ENCODE data around the gene PHF14. TPM values are rescaled to one million over a fixed set of nuclear protein-coding genes. Genes with fewer than 3 reads are reported as not detected.

PHF14 gene
- total and polyA plus RNA-seq, 12 donors = 8.0 to 54.5 (median 30.6) TPM

DNA sequence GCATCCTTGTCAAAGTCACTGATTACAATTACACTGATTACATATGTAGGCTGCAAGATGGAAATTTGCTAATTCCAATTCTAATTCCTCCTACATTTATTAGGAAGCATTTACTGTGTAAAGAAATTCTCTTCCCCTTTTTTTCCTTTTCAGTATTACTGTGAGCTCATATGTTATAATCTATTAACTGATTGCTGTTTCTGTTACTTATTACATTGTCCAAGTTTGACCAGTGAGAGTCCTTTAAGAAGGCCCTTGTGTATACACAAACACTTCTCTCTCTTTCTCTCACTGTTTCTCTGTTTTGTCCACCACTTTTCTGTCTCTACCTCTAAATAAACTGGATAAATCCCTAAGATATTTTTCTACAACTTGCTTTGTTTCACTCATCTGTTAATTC lies 31.5 kb downstream of the PHF14 start:
- Histone ChIP-seq H3K36me3 (replicated peaks in 1 of 2) (no peaks in the 10 kb centered on the region), H3K27ac (no peak overlapping the region), H3K4me3 (no peak overlapping the region), H3K27me3 (no peaks in the 10 kb centered on the region), H3K9me3 (replicated peaks in 1 of 3) (no peaks in the 10 kb centered on the region), H3K4me1 (replicated peaks in 1 of 2) (no peaks in the 10 kb centered on the region)
- no peak for DNase-seq
- TF ChIP-seq POLR2A (IDR thresholded peaks at IDR 0.05) = no peak
- TF ChIP-seq, protein P1, sequence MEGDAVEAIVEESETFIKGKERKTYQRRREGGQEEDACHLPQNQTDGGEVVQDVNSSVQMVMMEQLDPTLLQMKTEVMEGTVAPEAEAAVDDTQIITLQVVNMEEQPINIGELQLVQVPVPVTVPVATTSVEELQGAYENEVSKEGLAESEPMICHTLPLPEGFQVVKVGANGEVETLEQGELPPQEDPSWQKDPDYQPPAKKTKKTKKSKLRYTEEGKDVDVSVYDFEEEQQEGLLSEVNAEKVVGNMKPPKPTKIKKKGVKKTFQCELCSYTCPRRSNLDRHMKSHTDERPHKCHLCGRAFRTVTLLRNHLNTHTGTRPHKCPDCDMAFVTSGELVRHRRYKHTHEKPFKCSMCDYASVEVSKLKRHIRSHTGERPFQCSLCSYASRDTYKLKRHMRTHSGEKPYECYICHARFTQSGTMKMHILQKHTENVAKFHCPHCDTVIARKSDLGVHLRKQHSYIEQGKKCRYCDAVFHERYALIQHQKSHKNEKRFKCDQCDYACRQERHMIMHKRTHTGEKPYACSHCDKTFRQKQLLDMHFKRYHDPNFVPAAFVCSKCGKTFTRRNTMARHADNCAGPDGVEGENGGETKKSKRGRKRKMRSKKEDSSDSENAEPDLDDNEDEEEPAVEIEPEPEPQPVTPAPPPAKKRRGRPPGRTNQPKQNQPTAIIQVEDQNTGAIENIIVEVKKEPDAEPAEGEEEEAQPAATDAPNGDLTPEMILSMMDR (IDR thresholded peaks at IDR 0.05) = no peak
- intact Hi-C loops (cut with DNase I) = no loop called here

DNA sequence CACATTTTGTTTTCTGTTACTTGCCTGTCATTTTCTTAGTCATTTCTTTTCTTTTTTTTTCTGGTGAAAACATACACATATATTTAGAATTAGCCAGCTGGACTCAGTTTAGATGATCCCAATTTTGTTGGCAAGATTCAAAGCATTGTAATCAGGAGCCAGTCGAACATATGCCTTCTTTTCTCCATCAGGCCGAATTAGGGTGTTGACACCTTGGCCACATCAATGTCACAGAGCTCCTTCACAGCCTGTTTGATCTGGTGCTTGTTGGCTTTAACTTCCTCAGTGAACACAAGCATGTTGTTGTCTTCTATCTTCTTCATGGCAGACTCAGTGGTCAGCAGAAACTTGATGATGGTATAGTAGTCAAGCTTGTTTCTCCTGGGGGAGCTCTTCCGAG lies 32.6 kb downstream of the PHF14 start:
- WGBS, 4 donors = 86 to 95% (median 88%) methylated on average over 3 of the region's 3 CpGs
- no peak for TF ChIP-seq POLR2A (IDR thresholded peaks at IDR 0.05)
- TF ChIP-seq, protein P1 (IDR thresholded peaks at IDR 0.05) = no peak

DNA sequence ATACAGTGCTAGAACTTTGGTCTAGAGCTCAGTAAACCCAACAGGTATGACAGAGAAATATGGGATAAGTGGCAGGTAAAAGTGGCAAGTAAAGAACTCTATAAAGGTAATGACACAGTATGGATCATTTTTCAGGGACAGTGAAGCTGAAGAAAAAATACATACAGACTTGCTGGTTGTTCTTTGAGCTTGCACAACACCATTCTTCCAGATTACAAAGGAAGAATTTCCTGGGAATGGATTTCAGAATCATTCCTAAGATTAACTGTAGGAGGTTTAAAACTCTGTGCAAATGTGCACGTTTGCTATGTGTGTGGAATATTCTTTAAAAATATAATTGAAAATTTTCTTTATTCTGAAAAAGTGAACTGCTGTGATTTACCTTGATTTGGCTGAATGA lies 36.0 kb downstream of the PHF14 start:
- WGBS, 4 donors = 38 to 48% (median 40%) methylated on average over 1 of the region's 1 CpG
- TF ChIP-seq, protein P1 (IDR thresholded peaks at IDR 0.05) = no peak
- TF ChIP-seq POLR2A (IDR thresholded peaks at IDR 0.05) = no peak
- no peaks in the 10 kb centered on the region for H3K27me3 ChIP-seq
- H3K4me3 ChIP-seq = no peak overlapping the region
- no peaks in the 10 kb centered on the region for H3K4me1 ChIP-seq (replicated peaks in 1 of 2)
- H3K27ac ChIP-seq = no peak overlapping the region
- DNase-seq = no peak
- no peaks in the 10 kb centered on the region for H3K36me3 ChIP-seq (replicated peaks in 1 of 2)
- H3K9me3 ChIP-seq (replicated peaks in 1 of 3) = no peaks in the 10 kb centered on the region
- intact Hi-C loops (cut with DNase I) = no loop called here

More for the DNA sequence above, 32.6 kb downstream of the PHF14 start:
- H3K27me3 ChIP-seq = no peaks in the 10 kb centered on the region
- intact Hi-C loops (cut with DNase I) = no loop called here
- H3K36me3 ChIP-seq (replicated peaks in 1 of 2) = no peaks in the 10 kb centered on the region
- no peaks in the 10 kb centered on the region for H3K9me3 ChIP-seq (replicated peaks in 1 of 3)
- no peak overlapping the region for H3K4me3 ChIP-seq
- no peak overlapping the region for H3K27ac ChIP-seq
- DNase-seq = no peak
- H3K4me1 ChIP-seq (replicated peaks in 1 of 2) = no peaks in the 10 kb centered on the region

DNA sequence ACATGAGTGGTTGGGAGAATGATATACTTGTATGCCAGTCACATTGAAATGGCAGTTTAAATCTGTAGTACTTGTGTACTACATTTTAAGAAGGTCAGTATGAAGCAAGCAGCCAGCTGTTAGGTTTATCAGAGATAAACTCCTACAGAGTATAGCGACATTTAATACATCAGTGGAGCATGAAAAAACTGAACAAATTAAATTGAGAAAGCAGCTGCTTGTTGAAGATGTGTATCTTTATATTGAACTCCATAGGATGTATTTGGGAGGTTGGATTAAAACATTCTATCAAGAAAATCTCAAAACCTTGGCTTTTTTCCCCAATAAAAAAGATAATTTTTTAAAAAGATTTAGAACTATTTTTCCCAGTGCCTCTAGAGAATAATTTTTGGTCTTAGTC lies 47.8 kb downstream of the PHF14 start:
- Histone ChIP-seq H3K4me1 (replicated peaks in 1 of 2) (no peaks in the 10 kb centered on the region), H3K27me3 (no peaks in the 10 kb centered on the region), H3K4me3 (no peak overlapping the region), H3K27ac (no peak overlapping the region), H3K9me3 (replicated peaks in 1 of 3) (no peaks in the 10 kb centered on the region), H3K36me3 (replicated peaks in 1 of 2) (peaks cover 0 to 3% of the 10 kb centered on the region in 2 donors)
- 88 to 95% (median 92%) methylated on average over 1 of the region's 1 CpG for WGBS, 4 donors
- TF ChIP-seq POLR2A (IDR thresholded peaks at IDR 0.05) = no peak
- TF ChIP-seq, protein P1 (IDR thresholded peaks at IDR 0.05) = no peak
- DNase-seq = no peak
- intact Hi-C loops (cut with DNase I) = no loop called here

Data from adrenal gland (tissue), 12 donors.